HL-60 (cell line): ENCODE measurements around the gene CNDP1.

ENCODE experiments used
- CTCF ChIP-seq: IDR thresholded peaks from one replicate; pipeline ENCODE4 v1.5.1; 2011; ENCODE audit warnings: low read length, control low read depth, inconsistent platforms; ENCODE audit not compliant: insufficient read depth
- GABPA ChIP-seq: IDR thresholded peaks from 2 replicates; pipeline ENCODE4 v1.6.1; 2012; ENCODE audit warnings: low read depth
- POLR2AphosphoS5 ChIP-seq: IDR thresholded peaks from 2 replicates; pipeline ENCODE4 v1.6.1; 2012; ENCODE audit warnings: low read depth
- SPI1 ChIP-seq: IDR thresholded peaks from 2 replicates; pipeline ENCODE4 v1.6.1; 2012; ENCODE audit warnings: low read depth, mild to moderate bottlenecking, borderline replicate concordance

DNA sequence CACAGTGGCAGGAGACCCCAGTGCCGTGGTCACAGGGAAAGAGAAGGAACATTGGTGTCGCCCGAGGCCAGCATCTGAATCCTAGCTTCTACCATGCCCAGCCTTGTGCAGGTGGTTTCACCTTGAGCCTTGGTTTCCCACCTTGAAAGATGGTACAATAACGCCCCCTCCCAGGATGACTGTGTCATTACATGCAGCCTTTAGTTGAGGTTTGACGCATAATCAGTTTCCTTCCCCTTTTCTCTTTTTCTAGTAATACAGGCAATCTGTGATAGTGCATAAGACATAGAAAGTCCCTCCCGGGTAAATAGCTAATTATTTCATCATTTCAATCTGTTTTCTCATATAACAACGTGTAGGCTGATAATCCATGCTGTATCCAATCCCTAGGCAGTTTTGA, 33.5 kb downstream of the CNDP1 start:
- TF ChIP-seq CTCF: peak; percentile 38
- no peak for TF ChIP-seq POLR2AphosphoS5
- no peak for TF ChIP-seq SPI1
- no peak for TF ChIP-seq GABPA
